HepG2 (cell line): Measurements from ENCODE around the gene FSIP1. TPM values are rescaled to one million over a fixed set of nuclear protein-coding genes. Genes with fewer than 3 reads are reported as not detected.

ENCODE experiments used
- FOXC1 ChIP-seq: sonication (generic); formaldehyde crosslinking; IDR thresholded peaks from 2 replicates; pipeline ENCODE4 v1.8.0; 2022; ENCODE audit warnings: mild to moderate bottlenecking, missing genetic modification reagents, borderline replicate concordance
- PRPF4 ChIP-seq: fragments of 200-400 bp; formaldehyde crosslinking; IDR thresholded peaks from 2 replicates; pipeline ENCODE4 v1.6.1; 2016; ENCODE audit warnings: low read length, low read depth; ENCODE audit not compliant: poor library complexity, severe bottlenecking
- SIX4 ChIP-seq: sonication (generic); formaldehyde crosslinking; IDR thresholded peaks from 2 replicates; pipeline ENCODE4 v1.4.0; 2020; ENCODE audit warnings: missing genetic modification reagents
- SNAPC2 ChIP-seq: sonication (generic); formaldehyde crosslinking; IDR thresholded peaks from 2 replicates; pipeline ENCODE4 v1.8.1; 2022; ENCODE audit warnings: mild to moderate bottlenecking, missing genetic modification reagents
- SP4 ChIP-seq: sonication (generic); formaldehyde crosslinking; IDR thresholded peaks from 2 replicates; pipeline ENCODE4 v1.8.1; 2023; ENCODE audit warnings: mild to moderate bottlenecking, missing genetic modification reagents
- TARDBP ChIP-seq: sonication (generic); formaldehyde crosslinking; IDR thresholded peaks from 2 replicates; pipeline ENCODE4 v1.8.0; 2022; ENCODE audit warnings: mild to moderate bottlenecking, missing genetic modification reagents
- ZNF234 ChIP-seq: sonication (generic); formaldehyde crosslinking; conservative IDR thresholded peaks from 2 replicates; pipeline ENCODE4 v1.5.1; 2020; ENCODE audit warnings: mild to moderate bottlenecking, missing genetic modification reagents
- ZNF3 ChIP-seq: IDR thresholded peaks from 2 replicates; pipeline ENCODE4 v1.7.0; 2017; ENCODE audit warnings: inconsistent platforms
- ZNF547 ChIP-seq: sonication (generic); formaldehyde crosslinking; IDR thresholded peaks from 2 replicates; pipeline ENCODE4 v1.5.1; 2020; ENCODE audit warnings: mild to moderate bottlenecking, missing genetic modification reagents
- ZNF672 ChIP-seq: sonication (generic); formaldehyde crosslinking; IDR thresholded peaks from 2 replicates; pipeline ENCODE4 v1.8.1; 2022; ENCODE audit warnings: missing genetic modification reagents
- polyA plus RNA-seq, 8 experiments: library from polyadenylated mRNA; depleted of rRNA in 3 of 8; stranded (reverse) in 7 of 8; unstranded in 1 of 8; fragments of >200 nt; fragmentation: Illumina TruSeq in 4 of 8; extraction: Trizol in 4 of 8; gene quantifications; 2 replicates each; pipeline versions ENCODE4 v1.2.1 to v1.2.3, GENCODE V29; 2011 to 2016; ENCODE audit warnings: low read depth in 4 of 8, missing spikeins in 1 of 8, mixed read lengths in 1 of 8; ENCODE audit not compliant: insufficient read depth in 1 of 8
- total RNA-seq, 5 experiments: library from RNA; depleted of rRNA; stranded (reverse); fragments of >200 nt; fragmentation: Illumina TruSeq; extraction: Trizol; gene quantifications; 2 replicates each; pipeline ENCODE4 v1.2.3, GENCODE V29; 2016; ENCODE audit warnings: low read depth in 1 of 5
- TF ChIP-seq, protein P1 (sequence below): sonication (generic); formaldehyde crosslinking; IDR thresholded peaks from 2 replicates; pipeline ENCODE4 v1.4.0; 2020; ENCODE audit warnings: mild to moderate bottlenecking, missing genetic modification reagents
- TF ChIP-seq, protein P2 (sequence below): sonication (generic); formaldehyde crosslinking; IDR thresholded peaks from 2 replicates; pipeline ENCODE4 v1.4.0; 2020; ENCODE audit warnings: missing genetic modification reagents; ENCODE audit errors: not compliant biosample characterization

The FSIP1 gene
- total and polyA plus RNA-seq, 2 of the 13 experiments (the other 11 are each of a cell fraction or from before 2014, with no cell fraction given): 0.18 TPM; not detected in 1

DNA sequence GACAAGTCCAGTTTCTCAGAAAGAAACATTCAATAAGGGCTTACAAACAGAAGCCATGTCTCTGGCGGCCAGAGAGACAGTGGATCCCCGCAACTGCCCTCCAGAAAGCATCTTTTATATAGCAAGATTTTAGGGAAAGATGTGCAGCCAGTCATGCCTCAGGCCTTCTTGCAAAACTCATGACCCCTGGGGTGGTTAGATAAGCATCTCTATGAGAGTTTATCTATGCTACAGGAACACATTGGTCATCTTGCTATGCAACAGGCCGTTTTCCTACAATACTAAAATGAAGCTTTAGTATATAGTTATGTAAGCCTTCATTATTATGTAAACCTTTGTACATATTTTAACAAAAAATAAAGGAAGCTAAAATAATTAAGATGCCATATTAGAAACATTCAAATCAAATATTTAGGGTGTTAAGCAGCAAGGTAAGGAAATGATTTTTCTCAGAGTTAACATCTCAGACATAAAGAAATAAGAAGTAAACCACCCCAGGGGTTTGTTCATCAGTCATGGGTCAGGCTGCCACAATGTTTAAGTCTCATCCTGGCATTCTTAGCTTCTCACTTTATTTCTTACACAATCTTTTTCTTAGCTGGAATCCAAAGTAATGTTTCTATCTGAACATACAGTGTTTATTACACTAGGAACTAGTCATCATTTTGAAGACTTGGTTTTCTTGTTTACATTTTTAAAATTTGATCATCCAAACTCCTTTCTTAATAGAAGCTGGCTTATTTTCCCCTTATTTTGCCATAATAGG lies 6.3 kb upstream of the FSIP1 start (continued):
- TF ChIP-seq, protein P1, sequence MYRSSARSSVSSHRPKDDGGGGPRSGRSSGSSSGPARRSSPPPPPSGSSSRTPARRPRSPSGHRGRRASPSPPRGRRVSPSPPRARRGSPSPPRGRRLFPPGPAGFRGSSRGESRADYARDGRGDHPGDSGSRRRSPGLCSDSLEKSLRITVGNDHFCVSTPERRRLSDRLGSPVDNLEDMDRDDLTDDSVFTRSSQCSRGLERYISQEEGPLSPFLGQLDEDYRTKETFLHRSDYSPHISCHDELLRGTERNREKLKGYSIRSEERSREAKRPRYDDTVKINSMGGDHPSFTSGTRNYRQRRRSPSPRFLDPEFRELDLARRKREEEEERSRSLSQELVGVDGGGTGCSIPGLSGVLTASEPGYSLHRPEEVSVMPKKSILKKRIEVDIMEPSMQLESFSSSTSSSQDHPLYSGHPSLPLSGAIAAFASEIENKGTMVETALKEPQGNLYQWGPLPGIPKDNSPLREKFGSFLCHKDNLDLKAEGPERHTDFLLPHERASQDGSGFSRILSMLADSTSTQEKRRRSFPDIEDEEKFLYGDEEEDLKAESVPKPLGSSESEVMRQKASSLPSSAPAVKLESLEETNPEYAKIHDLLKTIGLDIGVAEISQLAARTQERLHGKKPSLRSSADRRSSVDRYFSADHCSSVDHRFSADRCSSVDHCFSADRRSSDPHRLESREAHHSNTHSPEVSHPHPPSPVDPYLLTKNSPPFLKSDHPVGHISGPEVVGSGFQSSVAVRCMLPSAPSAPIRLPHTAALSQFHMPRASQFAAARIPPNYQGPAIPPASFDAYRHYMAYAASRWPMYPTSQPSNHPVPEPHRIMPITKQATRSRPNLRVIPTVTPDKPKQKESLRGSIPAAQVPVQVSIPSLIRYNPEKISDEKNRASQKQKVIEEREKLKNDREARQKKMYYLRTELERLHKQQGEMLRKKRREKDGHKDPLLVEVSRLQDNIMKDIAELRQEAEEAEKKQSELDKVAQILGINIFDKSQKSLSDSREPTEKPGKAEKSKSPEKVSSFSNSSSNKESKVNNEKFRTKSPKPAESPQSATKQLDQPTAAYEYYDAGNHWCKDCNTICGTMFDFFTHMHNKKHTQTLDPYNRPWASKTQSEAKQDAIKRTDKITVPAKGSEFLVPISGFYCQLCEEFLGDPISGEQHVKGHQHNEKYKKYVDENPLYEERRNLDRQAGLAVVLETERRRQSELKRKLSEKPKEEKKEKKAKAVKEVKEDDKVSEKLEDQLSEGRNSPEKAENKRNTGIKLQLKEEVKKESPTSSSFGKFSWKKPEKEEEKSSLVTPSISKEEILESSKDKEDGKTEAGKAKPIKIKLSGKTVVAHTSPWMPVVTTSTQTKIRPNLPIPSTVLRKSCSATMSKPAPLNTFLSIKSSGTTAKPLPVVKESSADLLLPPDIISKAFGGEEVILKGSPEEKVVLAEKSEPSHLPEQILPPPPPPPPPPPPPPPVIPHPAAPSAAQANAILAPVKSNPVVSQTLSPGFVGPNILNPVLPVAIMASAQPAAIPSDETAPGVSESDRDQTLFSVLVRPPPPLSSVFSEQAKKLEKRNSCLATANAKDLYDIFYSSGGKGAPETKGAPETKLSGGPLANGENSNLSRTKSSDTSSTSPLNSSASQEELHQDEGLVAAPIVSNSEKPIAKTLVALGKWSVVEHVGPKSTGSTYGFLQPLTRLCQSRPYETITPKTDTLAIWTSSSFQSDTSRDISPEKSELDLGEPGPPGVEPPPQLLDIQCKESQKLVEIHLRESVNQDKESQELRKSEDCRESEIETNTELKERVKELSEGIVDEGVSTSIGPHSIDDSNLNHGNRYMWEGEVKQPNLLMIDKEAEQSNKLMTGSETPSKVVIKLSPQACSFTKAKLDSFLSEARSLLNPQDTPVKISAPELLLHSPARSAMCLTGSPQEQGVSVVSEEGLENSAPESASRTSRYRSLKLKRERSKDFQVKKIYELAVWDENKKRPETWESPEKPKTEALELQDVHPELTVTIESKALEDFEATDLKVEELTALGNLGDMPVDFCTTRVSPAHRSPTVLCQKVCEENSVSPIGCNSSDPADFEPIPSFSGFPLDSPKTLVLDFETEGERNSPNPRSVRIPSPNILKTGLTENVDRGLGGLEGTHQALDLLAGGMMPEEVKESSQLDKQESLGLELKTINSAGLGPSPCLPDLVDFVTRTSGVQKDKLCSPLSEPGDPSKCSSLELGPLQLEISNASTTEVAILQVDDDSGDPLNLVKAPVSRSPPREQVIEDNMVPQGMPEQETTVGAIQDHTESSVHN (CRISPR knock-in tag): no peak
- TF ChIP-seq SP4 (CRISPR knock-in tag): no peak
- TF ChIP-seq, protein P2, sequence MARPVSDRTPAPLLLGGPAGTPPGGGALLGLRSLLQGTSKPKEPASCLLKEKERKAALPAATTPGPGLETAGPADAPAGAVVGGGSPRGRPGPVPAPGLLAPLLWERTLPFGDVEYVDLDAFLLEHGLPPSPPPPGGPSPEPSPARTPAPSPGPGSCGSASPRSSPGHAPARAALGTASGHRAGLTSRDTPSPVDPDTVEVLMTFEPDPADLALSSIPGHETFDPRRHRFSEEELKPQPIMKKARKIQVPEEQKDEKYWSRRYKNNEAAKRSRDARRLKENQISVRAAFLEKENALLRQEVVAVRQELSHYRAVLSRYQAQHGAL (CRISPR knock-in tag): no peak
- TF ChIP-seq PRPF4: no peak
- TF ChIP-seq SIX4: no peak
- no peak for TF ChIP-seq FOXC1 (CRISPR knock-in tag)
- no peak for TF ChIP-seq ZNF3 (CRISPR knock-in tag)
- no peak for TF ChIP-seq TARDBP (CRISPR knock-in tag)
- TF ChIP-seq ZNF547: no peak
- no peak for TF ChIP-seq SNAPC2
- no peak for TF ChIP-seq ZNF234
- TF ChIP-seq ZNF672 (CRISPR knock-in tag): no peak
